Measurements from ENCODE around the gene TMEM203.

Gene TMEM203

DNA sequence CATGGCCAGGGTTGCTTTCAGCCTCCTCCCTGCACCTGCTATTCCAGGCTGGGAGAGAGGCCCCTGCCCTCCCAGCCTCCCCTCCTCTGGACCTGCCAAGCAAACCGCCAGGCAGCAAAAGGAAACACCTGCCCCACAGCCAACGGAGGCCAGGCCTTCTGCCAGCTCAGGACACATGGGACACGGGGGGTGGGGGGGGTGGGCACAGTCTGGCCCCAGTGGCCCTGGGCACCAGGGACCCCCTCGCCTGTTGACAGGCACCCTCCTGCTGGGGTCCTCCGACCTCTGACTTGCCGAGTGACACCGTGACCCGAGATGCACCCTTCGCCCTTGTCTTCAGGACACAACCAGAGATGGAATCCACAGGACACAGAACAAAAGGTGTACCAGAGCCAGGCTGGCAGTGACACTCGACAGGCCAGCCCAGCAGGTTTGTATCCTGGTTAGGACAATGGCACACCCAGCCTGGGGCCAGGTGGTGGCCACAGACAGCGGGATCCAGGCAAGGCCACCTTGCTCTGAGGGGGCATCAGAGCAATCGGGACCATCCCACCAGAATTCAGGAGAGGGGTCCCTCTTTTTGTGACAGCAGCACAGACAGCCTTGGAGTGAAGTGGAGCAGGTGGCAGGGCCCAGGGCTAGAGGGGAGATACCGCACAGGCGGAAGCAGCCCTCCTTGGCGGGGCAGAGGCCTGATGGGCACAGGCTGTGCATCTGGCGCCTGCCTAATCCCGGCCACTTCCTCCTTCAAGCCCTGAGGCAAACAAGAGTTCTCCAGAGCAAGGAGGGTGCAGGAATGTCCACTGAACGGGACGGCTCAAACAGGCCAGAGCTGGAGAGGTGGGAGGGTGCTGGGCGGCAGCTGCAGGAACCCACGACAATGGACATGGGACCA lies 32.3 kb downstream of the TMEM203 start:
- Histone ChIP-seq H3K36me3 (replicated peaks; ENCODE audit: low read depth, low read length) (peaks cover 7% of the 10 kb centered on the region), H3K27me3 (ENCODE audit: low read depth, low read length) (no peaks in the 10 kb centered on the region; the same call in none of the 2 replicates), H3K9ac (ENCODE audit: low read length) (no peak overlapping the region), H4K20me1 (ENCODE audit: insufficient read depth, low read length) (no peaks in the 10 kb centered on the region; the same call in 1 of the 2 replicates), H3K4me1 (ENCODE audit: low read length) (peaks cover 24% of the 10 kb centered on the region), H2AFZ (ENCODE audit: low read depth, low read length) (no peak overlapping the region), H3K9me3 (ENCODE audit: insufficient read depth, low read length) (no peaks in the 10 kb centered on the region), H3K79me2 (ENCODE audit: low read length) (no peaks in the 10 kb centered on the region), H3K4me3 (ENCODE audit: low read length) (no peak overlapping the region), H3K4me2 (ENCODE audit: low read length) (no peak overlapping the region), H3K27ac (ENCODE audit: low read length) (no peak overlapping the region)
- TF ChIP-seq, protein P1, sequence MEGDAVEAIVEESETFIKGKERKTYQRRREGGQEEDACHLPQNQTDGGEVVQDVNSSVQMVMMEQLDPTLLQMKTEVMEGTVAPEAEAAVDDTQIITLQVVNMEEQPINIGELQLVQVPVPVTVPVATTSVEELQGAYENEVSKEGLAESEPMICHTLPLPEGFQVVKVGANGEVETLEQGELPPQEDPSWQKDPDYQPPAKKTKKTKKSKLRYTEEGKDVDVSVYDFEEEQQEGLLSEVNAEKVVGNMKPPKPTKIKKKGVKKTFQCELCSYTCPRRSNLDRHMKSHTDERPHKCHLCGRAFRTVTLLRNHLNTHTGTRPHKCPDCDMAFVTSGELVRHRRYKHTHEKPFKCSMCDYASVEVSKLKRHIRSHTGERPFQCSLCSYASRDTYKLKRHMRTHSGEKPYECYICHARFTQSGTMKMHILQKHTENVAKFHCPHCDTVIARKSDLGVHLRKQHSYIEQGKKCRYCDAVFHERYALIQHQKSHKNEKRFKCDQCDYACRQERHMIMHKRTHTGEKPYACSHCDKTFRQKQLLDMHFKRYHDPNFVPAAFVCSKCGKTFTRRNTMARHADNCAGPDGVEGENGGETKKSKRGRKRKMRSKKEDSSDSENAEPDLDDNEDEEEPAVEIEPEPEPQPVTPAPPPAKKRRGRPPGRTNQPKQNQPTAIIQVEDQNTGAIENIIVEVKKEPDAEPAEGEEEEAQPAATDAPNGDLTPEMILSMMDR (IDR thresholded peaks at IDR 0.05; ENCODE audit: low read depth, low read length) = no peak
- no peak for TF ChIP-seq EZH2phosphoT487 (IDR thresholded peaks at IDR 0.05; ENCODE audit: low read depth)

GRCh38 chr9:137171149-137171900 lies 34.1 kb downstream of the TMEM203 start:
- H3K4me2 ChIP-seq (ENCODE audit: low read length) = no peak overlapping the region
- peaks cover 24% of the 10 kb centered on the region for H3K4me1 ChIP-seq (ENCODE audit: low read length)
- no peak overlapping the region for H3K9ac ChIP-seq (ENCODE audit: low read length)
- no peaks in the 10 kb centered on the region for H3K79me2 ChIP-seq (ENCODE audit: low read length)
- no peaks in the 10 kb centered on the region for H3K36me3 ChIP-seq (replicated peaks; ENCODE audit: low read depth, low read length)
- no peak overlapping the region for H3K4me3 ChIP-seq (ENCODE audit: low read length)
- no peaks in the 10 kb centered on the region; the same call in none of the 2 replicates for H3K27me3 ChIP-seq (ENCODE audit: low read depth, low read length)
- H2AFZ ChIP-seq (ENCODE audit: low read depth, low read length) = no peak overlapping the region
- H4K20me1 ChIP-seq (ENCODE audit: insufficient read depth, low read length) = no peaks in the 10 kb centered on the region
- H3K27ac ChIP-seq (ENCODE audit: low read length) = no peak overlapping the region
- H3K9me3 ChIP-seq (ENCODE audit: insufficient read depth, low read length) = no peaks in the 10 kb centered on the region
- no peak for TF ChIP-seq EZH2phosphoT487 (IDR thresholded peaks at IDR 0.05; ENCODE audit: low read depth)
- TF ChIP-seq, protein P1 (IDR thresholded peaks at IDR 0.05; ENCODE audit: low read depth, low read length) = no peak

DNA sequence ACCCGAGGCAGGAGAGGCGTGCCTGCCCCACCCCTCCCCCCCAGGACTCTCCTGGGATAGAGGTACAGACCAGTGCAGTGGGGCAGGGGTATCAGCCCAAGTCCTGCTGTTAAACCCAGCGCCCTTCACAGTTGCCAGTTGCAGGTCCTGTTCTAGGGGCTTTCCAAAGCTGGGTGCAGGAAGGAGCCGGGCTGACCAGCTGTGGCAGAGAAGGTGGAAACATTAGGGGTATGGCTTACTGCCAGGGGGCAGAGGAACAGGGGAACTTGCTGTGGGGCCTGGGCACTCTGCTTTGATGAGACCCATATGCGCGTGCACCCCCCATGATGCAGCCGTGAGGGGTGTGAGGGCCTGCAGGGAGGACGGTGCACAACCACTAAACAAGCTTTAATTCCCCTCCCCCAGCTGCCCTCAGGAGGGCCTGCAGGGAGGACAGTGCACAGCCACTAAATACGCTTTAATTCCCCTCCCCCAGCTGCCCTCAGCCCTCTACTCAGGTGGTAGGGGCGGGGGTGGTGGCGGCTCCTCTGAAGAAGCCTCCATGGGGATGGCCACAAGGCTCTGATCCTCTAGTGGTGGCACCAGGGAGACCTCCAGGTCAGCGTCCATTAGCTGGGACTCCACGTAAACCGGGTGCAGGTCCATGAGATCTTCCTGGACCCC lies 34.8 kb downstream of the TMEM203 start:
- Histone ChIP-seq H3K27me3 (ENCODE audit: low read depth, low read length) (no peaks in the 10 kb centered on the region; the same call in none of the 2 replicates), H3K9me3 (ENCODE audit: insufficient read depth, low read length) (no peaks in the 10 kb centered on the region), H3K36me3 (replicated peaks; ENCODE audit: low read depth, low read length) (no peaks in the 10 kb centered on the region), H2AFZ (ENCODE audit: low read depth, low read length) (no peak overlapping the region), H3K4me1 (ENCODE audit: low read length) (peaks cover 24% of the 10 kb centered on the region), H3K4me3 (ENCODE audit: low read length) (no peak overlapping the region), H4K20me1 (ENCODE audit: insufficient read depth, low read length) (no peaks in the 10 kb centered on the region), H3K4me2 (ENCODE audit: low read length) (no peak overlapping the region), H3K27ac (ENCODE audit: low read length) (no peak overlapping the region), H3K79me2 (ENCODE audit: low read length) (no peaks in the 10 kb centered on the region), H3K9ac (ENCODE audit: low read length) (no peak overlapping the region)
- TF ChIP-seq EZH2phosphoT487 (IDR thresholded peaks at IDR 0.05; ENCODE audit: low read depth) = no peak
- TF ChIP-seq, protein P1 (IDR thresholded peaks at IDR 0.05; ENCODE audit: low read depth, low read length) = no peak

All from OCI-LY3 (cell line).